SIG-M5 treated with dmso at 0.1 percent for 504 hours (cell line): ENCODE data around the gene TTC7B.
A peak's percentile ranks its signal among the peaks of the same experiment; 100 is the strongest.
"Not testable (repeated sequence)": the region's sequence is repeated elsewhere in the genome, so short reads cannot be mapped to it uniquely, and the experiment has no call there.

Source experiments
- DNase-seq: peaks from one replicate; lab custom pipeline; 2025; ENCODE audit not compliant: unreplicated experiment; lab: John Stamatoyannopoulos, UW

Gene TTC7B

DNA sequence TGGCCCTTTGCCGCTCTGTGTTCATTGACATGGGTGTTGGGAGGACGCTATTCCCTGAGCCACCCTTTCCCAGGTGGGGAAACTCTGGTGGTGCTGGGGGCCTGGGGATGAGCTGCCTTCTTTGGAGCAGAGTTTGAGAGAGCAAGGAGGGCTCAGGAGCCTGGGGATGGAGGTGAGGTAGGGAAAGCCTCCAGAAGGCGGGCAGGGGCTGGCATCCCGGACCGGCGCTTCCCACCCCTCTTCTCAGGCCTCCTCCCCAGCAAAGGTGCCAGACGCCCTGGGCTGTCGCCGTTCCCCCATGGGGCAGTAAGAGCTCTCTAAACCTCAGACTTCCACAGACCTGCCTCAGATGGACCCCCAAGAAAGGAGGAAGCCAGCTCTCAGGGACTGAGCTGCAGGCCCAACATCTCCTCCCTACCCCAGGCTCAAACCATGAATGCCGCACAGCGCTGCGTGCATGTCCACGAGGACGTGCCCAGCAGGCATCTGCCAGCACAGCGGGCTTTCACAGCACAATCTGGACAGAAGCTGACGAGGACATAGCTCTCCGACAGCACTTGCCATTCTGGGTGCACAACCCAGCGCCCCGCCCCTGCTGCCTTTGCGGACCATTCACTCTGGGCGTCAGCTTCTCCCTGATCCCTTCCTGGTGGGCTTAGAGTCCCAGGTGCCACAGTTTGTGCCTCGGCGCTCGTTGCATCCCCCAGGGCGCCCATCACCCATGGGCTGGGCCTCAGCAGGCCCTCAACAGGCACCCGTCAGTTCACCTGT, 14.9 kb upstream of the TTC7B start:
- DNase-seq = no peak

GRCh38 chr14:90829677-90830076, 13.4 kb upstream of the TTC7B start:
- DNase-seq = no peak

GRCh38 chr14:90828642-90829487, 12.6 kb upstream of the TTC7B start:
- no peak for DNase-seq

GRCh38 chr14:90827919-90828610, 11.8 kb upstream of the TTC7B start:
- DNase-seq = peak; percentile 48

DNA sequence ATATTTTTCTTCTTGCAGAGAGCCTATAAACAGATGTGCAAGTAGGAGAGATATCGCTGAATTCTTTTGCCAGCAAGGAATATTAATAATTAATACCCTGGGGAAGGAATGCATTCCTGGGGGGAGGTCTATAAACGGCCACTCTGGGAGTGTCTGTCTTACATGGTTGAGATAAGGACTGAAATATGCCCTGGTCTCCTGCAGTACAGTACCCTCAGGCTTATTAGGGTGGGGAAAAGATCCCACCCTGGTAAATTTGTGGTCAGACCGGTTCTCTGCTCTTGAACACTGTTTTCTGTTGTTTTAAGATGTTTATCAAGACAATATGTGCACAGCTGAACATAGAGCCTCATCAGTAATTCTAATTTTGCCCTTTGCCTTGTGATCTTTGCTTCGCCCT, 7.3 kb upstream of the TTC7B start:
- not testable (repeated sequence) for DNase-seq

DNA sequence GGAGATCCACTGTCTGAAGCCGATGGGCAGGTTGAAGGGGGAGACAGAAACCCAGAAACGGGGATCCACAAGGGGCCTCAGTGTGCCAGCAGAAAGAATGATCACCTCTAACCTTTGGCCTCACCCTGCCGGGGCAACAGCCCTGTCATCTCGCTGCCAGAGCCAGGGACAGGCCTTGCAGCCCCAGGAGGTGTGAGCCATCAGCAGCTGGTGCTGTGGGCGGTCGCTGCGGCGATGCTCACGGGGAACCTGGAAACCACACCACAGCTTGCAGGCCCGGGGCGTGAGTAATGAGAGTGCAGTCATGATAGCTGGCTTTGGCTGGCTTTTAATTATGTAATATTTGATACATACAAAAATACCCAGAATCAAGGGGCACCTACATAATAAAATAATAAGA, 4.7 kb upstream of the TTC7B start:
- DNase-seq = no peak

DNA sequence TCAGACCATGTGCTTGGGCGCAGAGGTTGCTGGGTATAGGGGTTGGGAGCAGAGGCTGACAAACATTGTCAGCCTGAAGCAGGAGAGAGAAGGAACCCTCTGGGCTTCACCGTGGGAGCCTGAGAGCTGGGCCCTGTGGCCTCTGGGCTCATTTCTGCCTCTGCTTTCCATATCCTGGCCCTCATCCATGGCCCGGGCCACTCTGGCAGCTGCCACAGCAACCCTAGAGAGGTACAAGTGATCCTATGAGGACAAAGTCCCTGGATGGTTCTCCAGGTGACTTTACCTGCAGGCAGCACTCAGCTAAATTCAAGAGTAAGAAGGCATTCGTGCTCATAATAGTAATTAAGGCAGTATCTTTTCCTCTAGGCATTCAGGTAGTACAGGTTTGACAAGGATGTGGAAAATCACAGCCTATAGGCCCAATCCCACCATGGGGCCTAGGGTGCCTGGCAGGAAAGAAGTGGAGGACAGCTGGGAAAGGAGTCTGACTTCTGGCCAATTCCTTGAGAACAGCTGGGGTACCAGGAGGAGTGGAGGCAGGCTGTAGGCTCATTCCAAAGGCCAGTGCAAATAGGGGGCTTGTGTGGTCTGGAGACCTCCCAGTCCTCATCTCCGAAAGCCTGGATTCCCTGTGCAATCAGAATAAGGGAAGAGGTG, 3.6 kb upstream of the TTC7B start:
- DNase-seq = no peak

DNA sequence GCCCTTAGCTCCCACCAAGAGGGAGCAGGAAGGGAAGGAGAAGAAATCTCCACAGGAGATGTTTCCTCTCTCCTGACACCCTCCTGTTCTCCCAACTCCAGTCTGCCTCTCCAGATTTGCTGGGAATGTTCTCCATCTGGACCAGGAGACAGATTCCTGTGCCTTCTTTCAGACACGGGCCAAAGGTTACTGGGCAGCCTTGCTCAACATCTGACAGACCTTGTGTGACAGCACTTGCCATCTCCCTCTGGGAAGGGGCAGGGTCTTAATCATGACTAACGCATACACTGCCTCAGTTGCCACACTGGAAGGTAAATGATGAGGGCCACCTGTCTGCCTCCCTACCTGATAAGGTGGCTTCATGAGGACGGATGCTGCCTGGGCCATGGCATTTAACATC, 2.5 kb upstream of the TTC7B start:
- DNase-seq = no peak

DNA sequence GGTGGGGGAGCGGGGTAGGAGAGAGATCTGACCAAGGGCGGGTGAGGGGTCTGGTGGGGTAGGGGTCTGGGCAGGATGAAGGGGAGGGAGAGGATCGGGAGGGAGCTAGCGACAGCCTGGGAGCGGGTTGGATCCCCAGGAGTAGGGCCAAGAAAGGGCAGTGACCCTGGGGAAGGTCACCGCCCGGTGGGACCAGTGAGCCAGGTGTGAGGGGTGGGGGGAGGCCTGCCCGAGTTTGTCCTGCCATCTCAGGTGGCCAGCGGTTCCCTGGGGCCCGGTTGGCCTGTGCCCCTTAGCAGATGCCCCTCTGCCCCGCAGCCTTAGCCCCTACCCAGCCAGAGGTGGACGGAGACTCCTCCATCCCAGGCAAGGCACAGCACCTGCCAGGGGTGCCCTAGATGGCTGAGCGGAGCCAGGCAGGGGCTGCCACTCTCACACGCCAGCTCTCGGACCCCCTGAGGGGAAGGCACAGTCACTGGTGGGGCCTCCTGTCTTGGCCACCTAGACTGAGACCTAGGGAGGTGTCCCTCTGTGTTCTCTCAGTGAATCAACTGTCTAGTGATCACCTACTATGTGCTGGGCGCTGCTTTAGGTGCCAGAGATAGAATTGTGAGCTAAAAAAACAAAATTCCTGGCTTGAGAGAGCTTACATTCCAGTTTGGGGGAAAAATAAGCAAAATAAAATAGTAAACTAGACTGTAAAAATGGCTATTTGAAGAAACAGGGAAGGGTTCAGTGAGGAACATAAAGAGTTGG, 629 bp upstream of the TTC7B start:
- DNase-seq = no peak

GRCh38 chr14:90815572-90815821, 733 bp downstream of the TTC7B start:
- no peak for DNase-seq

GRCh38 chr14:90814806-90815571, 1.2 kb downstream of the TTC7B start:
- no peak for DNase-seq

DNA sequence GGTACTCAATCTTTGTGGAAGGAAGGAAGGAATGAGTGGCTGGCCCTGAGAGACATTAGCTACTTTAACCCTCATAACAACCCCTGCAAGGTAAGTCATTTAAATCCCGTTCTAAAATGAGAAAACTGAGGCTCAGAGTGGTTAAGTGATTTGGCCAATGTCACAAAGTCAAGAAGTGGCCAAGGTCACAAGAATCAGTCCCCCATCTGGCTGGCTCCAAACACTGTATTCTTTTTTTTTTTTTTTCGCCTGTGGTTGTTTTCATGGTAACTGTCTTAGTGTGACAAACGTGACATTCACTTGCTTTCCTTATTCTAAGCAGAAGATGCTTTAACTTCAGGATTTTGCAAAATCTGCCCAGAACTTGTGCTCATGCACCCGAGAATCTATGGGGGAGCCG, 2.8 kb downstream of the TTC7B start:
- no peak for DNase-seq

GRCh38 chr14:90812109-90812508, 4.1 kb downstream of the TTC7B start:
- no peak for DNase-seq

- no peak for DNase-seq
These were observed 4.6 kb downstream of the TTC7B start for GRCh38 chr14:90811641-90812040.

- no peak for DNase-seq
These were observed 5.4 kb downstream of the TTC7B start for GRCh38 chr14:90810806-90811205.

DNA sequence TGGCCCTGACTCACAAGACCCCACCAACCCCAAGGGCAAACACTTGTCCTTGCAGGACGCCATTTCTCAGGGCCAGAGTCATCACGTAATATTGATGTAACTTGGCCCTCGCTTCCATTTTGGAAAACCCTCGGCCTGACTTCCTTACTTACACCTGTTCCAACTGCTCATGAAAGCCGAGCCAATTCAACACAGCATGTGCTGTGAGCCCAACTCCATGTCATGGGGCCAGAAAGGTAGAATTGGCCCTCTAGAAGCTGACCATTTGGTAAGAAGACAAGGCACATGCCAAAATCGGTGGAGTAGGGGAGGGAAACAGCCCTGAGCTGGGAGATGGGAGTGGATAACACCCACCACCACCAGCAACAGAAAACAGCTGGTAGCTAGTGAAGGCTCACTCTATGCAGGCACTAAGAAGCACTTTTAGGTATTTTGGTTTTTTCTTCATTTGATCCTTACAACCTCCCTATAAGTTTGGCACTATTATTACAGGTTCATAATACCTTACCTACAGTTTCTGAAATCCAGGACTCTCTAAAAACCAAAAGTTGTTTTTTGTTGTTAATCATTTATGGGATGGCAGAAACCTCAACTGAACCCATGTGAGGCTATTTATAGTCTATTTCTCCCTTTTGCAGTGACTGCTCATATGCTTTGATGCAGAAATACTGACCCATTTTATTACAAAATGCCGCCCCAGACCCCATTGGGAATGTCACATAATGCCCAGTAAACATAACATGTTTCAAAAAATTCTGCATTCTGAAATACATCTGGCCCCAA, 6.5 kb downstream of the TTC7B start:
- DNase-seq = no peak

DNA sequence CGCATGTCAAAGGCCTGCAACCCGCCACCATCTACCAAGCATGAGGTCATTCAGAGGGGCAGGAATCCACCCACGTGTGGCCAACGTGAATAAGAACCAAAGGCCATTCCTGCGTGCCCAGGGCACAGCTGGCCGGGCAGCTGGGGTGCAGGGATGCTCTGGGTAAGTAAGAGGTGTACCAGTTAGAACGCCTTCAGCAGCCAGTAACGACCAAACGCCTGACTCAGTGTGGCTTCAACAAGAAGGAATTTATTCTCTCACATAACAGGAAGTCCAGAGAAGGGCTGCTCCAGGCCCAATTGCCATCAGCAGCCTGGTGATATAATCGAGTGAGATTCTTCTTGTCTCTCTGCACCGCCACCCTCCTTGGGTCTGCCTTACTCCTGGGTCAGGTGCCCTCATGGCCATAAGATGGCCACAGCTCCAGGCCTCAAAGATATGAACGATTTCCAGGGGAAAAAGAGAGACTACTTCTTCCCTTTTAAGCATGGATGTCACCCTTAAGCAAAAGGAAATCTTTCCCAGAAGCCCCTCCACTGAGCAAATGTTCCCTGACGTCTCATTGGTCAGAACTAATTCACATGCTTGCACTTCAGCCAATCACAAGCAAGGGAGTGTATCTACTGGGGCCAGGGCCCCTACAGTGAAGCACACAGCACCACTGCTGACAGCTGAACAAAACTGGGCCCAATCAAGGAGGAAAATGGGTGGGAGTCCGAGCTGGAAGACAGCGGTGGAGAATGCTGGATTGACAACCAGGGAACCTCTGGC, 7.3 kb downstream of the TTC7B start:
- no peak for DNase-seq

GRCh38 chr14:90807060-90807459, 9.2 kb downstream of the TTC7B start:
- DNase-seq = no peak
